ENCODE data around the gene ANO2. TPM values are rescaled to one million over a fixed set of nuclear protein-coding genes. Genes with fewer than 3 reads are reported as not detected.

The ANO2 gene
- total and polyA plus RNA-seq, 4 donors, result 0.03 to 0.25 (median 0.15) TPM

- H3K9ac ChIP-seq (ENCODE audit: low read depth in 1 of 2, low read length in 2 of 2), result no peak overlapping the region
- H3K9me3 ChIP-seq (ENCODE audit: control insufficient read depth in 4 of 4, low read length in 3 of 4), result no peaks in the 10 kb centered on the region
- no peaks in the 10 kb centered on the region for H3K36me3 ChIP-seq (ENCODE audit: control insufficient read depth in 4 of 4, insufficient read depth in 3 of 4, low read depth in 1 of 4, low read length in 3 of 4)
- no peak for TF ChIP-seq NR2F2 (IDR thresholded peaks at IDR 0.05)
- TF ChIP-seq HNF4G (IDR thresholded peaks at IDR 0.05), result no peak
- TF ChIP-seq REST (IDR thresholded peaks at IDR 0.05), result no peak
- no peak for TF ChIP-seq TAF1 (conservative IDR thresholded peaks at IDR 0.05)
- TF ChIP-seq JUND (IDR thresholded peaks at IDR 0.05), result no peak
- no peak for TF ChIP-seq ATF3 (IDR thresholded peaks at IDR 0.05)
- no peaks in the 10 kb centered on the region for H3K27me3 ChIP-seq (ENCODE audit: control insufficient read depth in 4 of 4, insufficient read depth in 4 of 4, low read length in 3 of 4)
- 92% methylated on average over 10 of the region's 10 CpGs for WGBS
- no peak for DNase-seq (ENCODE audit: low spot score)
- H3K4me1 ChIP-seq (ENCODE audit: control insufficient read depth in 4 of 4, insufficient read depth in 4 of 4, low read length in 3 of 4), result no peaks in the 10 kb centered on the region
- H3K4me3 ChIP-seq (ENCODE audit: low read depth in 1 of 3, low read length in 3 of 3), result no peak overlapping the region
- H3K27ac ChIP-seq (ENCODE audit: low read depth in 1 of 2, low read length in 2 of 2), result no peak overlapping the region
Measured at GRCh38 chr12:5971194-5971850, 26.3 kb upstream of the ANO2 start.

DNA sequence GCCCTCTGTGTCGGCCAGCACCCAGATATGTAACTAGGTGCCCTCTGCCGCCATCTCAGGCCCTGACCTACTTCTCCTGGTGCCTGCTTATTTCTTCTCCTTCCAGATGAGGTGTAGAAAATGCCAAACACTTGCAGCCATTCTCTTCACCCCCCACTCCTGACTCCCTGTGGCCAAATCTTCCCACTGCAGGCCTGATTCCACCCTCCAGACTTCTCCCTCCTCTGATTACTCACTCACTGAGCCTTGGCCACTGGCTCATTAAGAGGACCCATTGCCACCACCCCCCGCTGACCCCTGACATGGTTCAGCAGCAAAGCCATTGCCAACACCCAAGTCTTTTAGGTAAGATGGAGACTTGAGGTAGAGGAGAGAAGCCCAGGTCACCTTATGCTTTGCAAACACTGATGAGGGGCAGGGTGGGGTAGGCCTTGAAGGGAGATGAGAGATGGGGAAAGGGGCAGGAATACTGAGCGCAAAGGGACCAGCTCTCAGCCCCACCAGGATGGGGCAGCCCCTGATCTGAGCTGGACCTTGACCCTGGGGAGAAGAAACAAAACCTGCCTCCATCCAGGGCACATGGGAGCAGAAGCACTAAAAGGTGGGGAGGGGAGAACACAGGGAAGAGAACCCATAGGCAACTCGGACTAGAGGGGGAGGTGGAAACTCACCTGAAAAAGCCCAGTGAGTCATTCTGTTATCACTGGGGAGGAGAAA lies 25.1 kb upstream of the ANO2 start:
- H3K4me1 ChIP-seq (ENCODE audit: control insufficient read depth in 4 of 4, insufficient read depth in 4 of 4, low read length in 3 of 4), result no peaks in the 10 kb centered on the region
- no peak overlapping the region for H3K4me3 ChIP-seq (ENCODE audit: low read depth in 1 of 3, low read length in 3 of 3)
- H3K9me3 ChIP-seq (ENCODE audit: control insufficient read depth in 4 of 4, low read length in 3 of 4), result no peaks in the 10 kb centered on the region
- H3K27ac ChIP-seq (ENCODE audit: low read depth in 1 of 2, low read length in 2 of 2), result no peak overlapping the region
- DNase-seq (ENCODE audit: low spot score), result no peak
- no peak for TF ChIP-seq FOXA1 (IDR thresholded peaks at IDR 0.05)
- TF ChIP-seq JUND (IDR thresholded peaks at IDR 0.05), result no peak
- no peaks in the 10 kb centered on the region for H3K36me3 ChIP-seq (ENCODE audit: control insufficient read depth in 4 of 4, insufficient read depth in 3 of 4, low read depth in 1 of 4, low read length in 3 of 4)
- no peaks in the 10 kb centered on the region for H3K27me3 ChIP-seq (ENCODE audit: control insufficient read depth in 4 of 4, insufficient read depth in 4 of 4, low read length in 3 of 4)
- WGBS, result 91% methylated on average over 5 of the region's 5 CpGs
- no peak overlapping the region for H3K9ac ChIP-seq (ENCODE audit: low read depth in 1 of 2, low read length in 2 of 2)

GRCh38 chr12:5969156-5969973 lies 24.3 kb upstream of the ANO2 start:
- Histone ChIP-seq H3K9ac (ENCODE audit: low read depth in 1 of 2, low read length in 2 of 2) (no peak overlapping the region), H3K27ac (ENCODE audit: low read depth in 1 of 2, low read length in 2 of 2) (no peak overlapping the region), H3K4me3 (ENCODE audit: low read depth in 1 of 3, low read length in 3 of 3) (no peak overlapping the region), H3K4me1 (ENCODE audit: control insufficient read depth in 4 of 4, insufficient read depth in 4 of 4, low read length in 3 of 4) (no peaks in the 10 kb centered on the region), H3K27me3 (ENCODE audit: control insufficient read depth in 4 of 4, insufficient read depth in 4 of 4, low read length in 3 of 4) (no peaks in the 10 kb centered on the region), H3K36me3 (ENCODE audit: control insufficient read depth in 4 of 4, insufficient read depth in 3 of 4, low read depth in 1 of 4, low read length in 3 of 4) (no peaks in the 10 kb centered on the region), H3K9me3 (ENCODE audit: control insufficient read depth in 4 of 4, low read length in 3 of 4) (no peaks in the 10 kb centered on the region)
- no peak for DNase-seq (ENCODE audit: low spot score)
- TF ChIP-seq ATF3 (IDR thresholded peaks at IDR 0.05) (no peak), SP1 (IDR thresholded peaks at IDR 0.05) (no peak), RXRA (IDR thresholded peaks at IDR 0.05) (no peak), HNF4G (IDR thresholded peaks at IDR 0.05) (no peak)
- 87% methylated on average over 17 of the region's 17 CpGs for WGBS

Data from liver (tissue), 9 donors.